NCI-H2196 treated with DMSO at 0.1 percent for 48 hours (cell line): ENCODE data around the gene ZBTB7A.

Experiments
- DNase-seq: peaks from one replicate; lab custom pipeline; 2025; ENCODE audit not compliant: unreplicated experiment; lab: John Stamatoyannopoulos, UW

Gene ZBTB7A

GRCh38 chr19:4094761-4095487 is 28.2 kb upstream of the ZBTB7A start:
- DNase-seq = no peak

- no peak for DNase-seq
Measured at GRCh38 chr19:4094291-4094690, 27.6 kb upstream of the ZBTB7A start.

- no peak for DNase-seq
Measured at GRCh38 chr19:4093643-4094175, 27.0 kb upstream of the ZBTB7A start.

- no peak for DNase-seq
Measured at GRCh38 chr19:4090356-4091220, 23.9 kb upstream of the ZBTB7A start.

GRCh38 chr19:4089946-4090345 is 23.2 kb upstream of the ZBTB7A start:
- no peak for DNase-seq

GRCh38 chr19:4089400-4089908 is 22.8 kb upstream of the ZBTB7A start:
- DNase-seq = no peak

- no peak for DNase-seq
Measured at GRCh38 chr19:4088975-4089374, 22.3 kb upstream of the ZBTB7A start.

GRCh38 chr19:4087787-4088679 is 21.3 kb upstream of the ZBTB7A start:
- DNase-seq = no peak

- DNase-seq = no peak
Measured at GRCh38 chr19:4086411-4086867, 19.7 kb upstream of the ZBTB7A start.

GRCh38 chr19:4084547-4084877 is 17.8 kb upstream of the ZBTB7A start:
- no peak for DNase-seq

- DNase-seq = no peak
Measured at GRCh38 chr19:4083677-4084546, 17.2 kb upstream of the ZBTB7A start.

- no peak for DNase-seq
Measured at GRCh38 chr19:4082172-4082571, 15.5 kb upstream of the ZBTB7A start.

- DNase-seq = no peak
Measured at GRCh38 chr19:4081441-4082129, 14.9 kb upstream of the ZBTB7A start.

- DNase-seq = no peak
Measured at GRCh38 chr19:4080473-4080872, 13.8 kb upstream of the ZBTB7A start.

GRCh38 chr19:4077800-4078684 is 11.3 kb upstream of the ZBTB7A start:
- no peak for DNase-seq

GRCh38 chr19:4077007-4077374 is 10.3 kb upstream of the ZBTB7A start:
- no peak for DNase-seq

GRCh38 chr19:4075373-4075772 is 8.7 kb upstream of the ZBTB7A start:
- no peak for DNase-seq

- no peak for DNase-seq
Measured at GRCh38 chr19:4071610-4072009, 4.9 kb upstream of the ZBTB7A start.
